Ovary (tissue), 3 donors: ENCODE measurements around the gene NTNG2.

Source experiments
- CTCF ChIP-seq, 3 donors: fragments of 450-650 bp in 2 of 3; fragments of 200-600 bp in 1 of 3; IDR thresholded peaks; one replicate each; pipeline versions ENCODE4 v1.5.1 to v1.8.0; 2016 to 2022; ENCODE audit warnings: antibody characterized with exemption in 3 of 3, mild to moderate bottlenecking in 1 of 3
- EP300 ChIP-seq: sonication (generic); formaldehyde crosslinking; IDR thresholded peaks from one replicate; pipeline ENCODE4 v1.6.1; 2017; ENCODE audit warnings: antibody characterized with exemption
- POLR2A ChIP-seq: fragments of 450-650 bp; IDR thresholded peaks from one replicate; pipeline ENCODE4 v1.6.1; 2017; ENCODE audit warnings: antibody characterized with exemption, mild to moderate bottlenecking, moderate library complexity
- donor health status: DM: no; HTN: no; CAD: no.

- no peak for TF ChIP-seq CTCF (IDR thresholded peaks at IDR 0.05)
- no peak for TF ChIP-seq POLR2A
- TF ChIP-seq EP300: no peak
Observed at GRCh38 chr9:132214027-132214622, 52.3 kb downstream of the NTNG2 start.
